Neural cell (in vitro differentiated cells): ENCODE results near the gene TNFRSF12A. TPM values are rescaled to one million over a fixed set of nuclear protein-coding genes. Genes with fewer than 3 reads are reported as not detected.

ENCODE experiments used
- H2AFZ ChIP-seq: fragments of 200-600, 300-800 bp; sonication (generic), shearing (Covaris generic); 2 replicates; pipeline ENCODE4 v1.6.0; 2014; ENCODE audit warnings: low read depth, mild to moderate bottlenecking, antibody characterized with exemption, low read length, moderate library complexity
- H3F3A ChIP-seq: fragments of 200-600 bp; shearing (Covaris generic); 2 replicates; pipeline ENCODE4 v1.6.1; 2016; ENCODE audit warnings: mild to moderate bottlenecking, moderate library complexity, mixed read lengths, antibody characterized with exemption, low read length; ENCODE audit not compliant: insufficient read depth, poor library complexity, severe bottlenecking
- H3K27ac ChIP-seq: fragments of 200-600, 300-800 bp; sonication (generic), shearing (Covaris generic); 2 replicates; pipeline ENCODE4 v1.5.1; 2014; ENCODE audit warnings: mild to moderate bottlenecking, low read length, moderate library complexity
- H3K27me3 ChIP-seq: fragments of 300-800, 200-600 bp; sonication (generic), shearing (Covaris generic); 2 replicates; pipeline ENCODE4 v1.6.0; 2014; ENCODE audit warnings: mild to moderate bottlenecking, low read depth, low read length, moderate library complexity; ENCODE audit not compliant: insufficient read depth
- H3K36me3 ChIP-seq: fragments of 300-800, 200-600 bp; sonication (generic), shearing (Covaris generic); 2 replicates; pipeline ENCODE4 v1.5.1; 2014; ENCODE audit warnings: mild to moderate bottlenecking, antibody characterized with exemption, low read length, moderate library complexity; ENCODE audit not compliant: insufficient read depth
- H3K4me2 ChIP-seq: fragments of 300-800, 200-600 bp; sonication (generic), shearing (Covaris generic); 2 replicates; pipeline ENCODE4 v1.6.0; 2014; ENCODE audit warnings: mild to moderate bottlenecking, low read length
- H3K4me3 ChIP-seq: fragments of 300-800, 200-600 bp; sonication (generic), shearing (Covaris generic); 2 replicates; pipeline ENCODE4 v1.5.1; 2014; ENCODE audit warnings: mild to moderate bottlenecking, low read length, moderate library complexity
- H3K79me2 ChIP-seq: fragments of 200-600 bp; shearing (Covaris generic); replicated peaks from 2 replicates; pipeline ENCODE4 v1.6.0; 2014; ENCODE audit warnings: mild to moderate bottlenecking, low read length, moderate library complexity; ENCODE audit not compliant: insufficient read depth
- H3K9ac ChIP-seq: fragments of 300-800, 200-600 bp; sonication (generic), shearing (Covaris generic); 2 replicates; pipeline ENCODE4 v1.6.1; 2016; ENCODE audit warnings: mild to moderate bottlenecking, low read length, mixed read lengths
- H3K9me2 ChIP-seq: fragments of 200-600 bp; shearing (Covaris generic); 2 replicates; pipeline ENCODE4 v1.6.1; 2016; ENCODE audit warnings: mild to moderate bottlenecking, low read length, mixed read lengths; ENCODE audit not compliant: insufficient read depth
- H3K9me3 ChIP-seq: fragments of 200-600, 300-800 bp; sonication (generic), shearing (Covaris generic); 2 replicates; pipeline ENCODE4 v1.6.1; 2016; ENCODE audit warnings: mild to moderate bottlenecking, mixed run types, low read length, moderate library complexity, mixed read lengths
- H4K20me1 ChIP-seq: fragments of 200-600 bp; shearing (Covaris generic); 2 replicates; pipeline ENCODE4 v1.6.1; 2016; ENCODE audit warnings: mild to moderate bottlenecking, mixed run types; ENCODE audit not compliant: insufficient read depth
- EP300 ChIP-seq: fragments of 450-650 bp; conservative IDR thresholded peaks from 2 replicates; pipeline ENCODE4 v1.6.1; 2014; ENCODE audit warnings: antibody characterized with exemption, mild to moderate bottlenecking, moderate library complexity; ENCODE audit not compliant: poor library complexity, severe bottlenecking
- EZH2 ChIP-seq: fragments of 200-600, 300-800 bp; shearing (Covaris generic), sonication (generic); IDR thresholded peaks from 2 replicates; pipeline ENCODE4 v1.6.1; 2014; ENCODE audit warnings: antibody characterized with exemption, low read length, borderline replicate concordance, mild to moderate bottlenecking; ENCODE audit not compliant: insufficient read depth, poor library complexity, severe bottlenecking
- MXI1 ChIP-seq: fragments of 450-650 bp; conservative IDR thresholded peaks from 2 replicates; pipeline ENCODE4 v1.6.1; 2014; ENCODE audit warnings: antibody characterized with exemption, mild to moderate bottlenecking; ENCODE audit not compliant: poor library complexity, severe bottlenecking
- POLR2AphosphoS5 ChIP-seq: IDR thresholded peaks from 2 replicates; pipeline ENCODE4 v1.6.1; 2012
- RAD21 ChIP-seq: fragments of 450-650 bp; conservative IDR thresholded peaks from 2 replicates; pipeline ENCODE4 v1.6.1; 2014; ENCODE audit warnings: antibody characterized with exemption, mild to moderate bottlenecking, moderate library complexity
- REST ChIP-seq: IDR thresholded peaks from 2 replicates; pipeline ENCODE4 v1.6.1; 2012; ENCODE audit warnings: borderline replicate concordance
- SMC3 ChIP-seq: fragments of 450-650 bp; conservative IDR thresholded peaks from 2 replicates; pipeline ENCODE4 v1.6.1; 2014; ENCODE audit warnings: antibody characterized with exemption, mild to moderate bottlenecking, moderate library complexity; ENCODE audit not compliant: poor library complexity
- TAF1 ChIP-seq: IDR thresholded peaks from 2 replicates; pipeline ENCODE4 v1.6.1; 2012; ENCODE audit warnings: low read depth
- polyA plus RNA-seq: library from polyadenylated mRNA; depleted of rRNA; stranded (reverse); fragments of >200 nt; gene quantifications from 2 replicates; pipeline ENCODE4 v1.2.3, GENCODE V29; 2014
- TF ChIP-seq, protein P1 (sequence below): fragments of 450-650 bp; IDR thresholded peaks from 2 replicates; pipeline ENCODE4 v1.5.1; 2014; ENCODE audit warnings: antibody characterized with exemption, mild to moderate bottlenecking, moderate library complexity; ENCODE audit not compliant: poor library complexity, severe bottlenecking

Gene TNFRSF12A
- polyA plus RNA-seq, 1 donor from 2014 or later: 2.3 TPM

DNA sequence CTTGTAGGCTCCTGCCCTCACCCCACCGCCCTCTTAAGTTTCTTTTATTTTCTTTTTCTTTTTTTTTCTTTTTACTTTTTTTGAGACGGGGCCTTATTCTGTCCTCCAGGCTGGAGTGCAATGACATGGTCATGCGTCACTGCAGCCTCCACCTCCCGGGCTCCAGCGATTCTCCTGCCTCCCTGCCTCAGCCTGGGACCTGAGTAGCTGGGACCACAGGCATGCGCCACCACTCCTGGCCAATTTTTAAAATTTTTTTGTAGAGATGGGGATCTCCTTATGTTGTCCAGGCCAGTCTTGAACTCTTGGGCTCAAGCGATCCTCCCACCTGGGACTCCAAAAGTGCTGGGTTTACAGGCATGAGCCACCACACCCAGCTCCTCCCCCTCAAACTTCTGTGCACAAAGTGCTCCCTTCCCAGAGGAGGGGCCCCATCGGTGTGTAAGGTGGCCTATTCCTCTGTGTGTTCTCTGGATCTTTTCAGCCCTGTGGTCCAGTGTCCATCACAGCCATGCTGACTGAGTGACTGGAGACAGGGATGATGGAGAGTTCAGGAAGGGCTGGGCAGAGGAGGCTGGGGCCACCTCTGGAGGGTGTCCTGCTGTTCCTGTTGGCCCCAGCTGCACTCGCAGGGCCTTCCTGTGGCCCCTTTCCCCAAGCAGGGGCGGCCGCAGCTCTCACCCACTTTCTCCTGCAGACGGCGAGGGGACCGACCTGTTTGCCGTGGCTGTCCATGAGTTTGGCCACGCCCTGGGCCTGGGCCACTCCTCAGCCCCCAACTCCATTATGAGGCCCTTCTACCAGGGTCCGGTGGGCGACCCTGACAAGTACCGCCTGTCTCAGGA, 36.4 kb downstream of the TNFRSF12A start:
- no peaks in the 10 kb centered on the region for H3K36me3 ChIP-seq
- H3K4me2 ChIP-seq: no peak overlapping the region
- H3K9me3 ChIP-seq: no peaks in the 10 kb centered on the region
- no peaks in the 10 kb centered on the region for H3F3A ChIP-seq
- H3K27me3 ChIP-seq: no peaks in the 10 kb centered on the region
- H3K27ac ChIP-seq: no peak overlapping the region
- H3K4me3 ChIP-seq: no peak overlapping the region
- no peaks in the 10 kb centered on the region for H3K79me2 ChIP-seq
- no peak overlapping the region for H2AFZ ChIP-seq
- H4K20me1 ChIP-seq: no peaks in the 10 kb centered on the region
- no peak for TF ChIP-seq MXI1
- TF ChIP-seq TAF1: no peak
- H3K9me2 ChIP-seq: no peaks in the 10 kb centered on the region
- H3K9ac ChIP-seq: no peak overlapping the region

DNA sequence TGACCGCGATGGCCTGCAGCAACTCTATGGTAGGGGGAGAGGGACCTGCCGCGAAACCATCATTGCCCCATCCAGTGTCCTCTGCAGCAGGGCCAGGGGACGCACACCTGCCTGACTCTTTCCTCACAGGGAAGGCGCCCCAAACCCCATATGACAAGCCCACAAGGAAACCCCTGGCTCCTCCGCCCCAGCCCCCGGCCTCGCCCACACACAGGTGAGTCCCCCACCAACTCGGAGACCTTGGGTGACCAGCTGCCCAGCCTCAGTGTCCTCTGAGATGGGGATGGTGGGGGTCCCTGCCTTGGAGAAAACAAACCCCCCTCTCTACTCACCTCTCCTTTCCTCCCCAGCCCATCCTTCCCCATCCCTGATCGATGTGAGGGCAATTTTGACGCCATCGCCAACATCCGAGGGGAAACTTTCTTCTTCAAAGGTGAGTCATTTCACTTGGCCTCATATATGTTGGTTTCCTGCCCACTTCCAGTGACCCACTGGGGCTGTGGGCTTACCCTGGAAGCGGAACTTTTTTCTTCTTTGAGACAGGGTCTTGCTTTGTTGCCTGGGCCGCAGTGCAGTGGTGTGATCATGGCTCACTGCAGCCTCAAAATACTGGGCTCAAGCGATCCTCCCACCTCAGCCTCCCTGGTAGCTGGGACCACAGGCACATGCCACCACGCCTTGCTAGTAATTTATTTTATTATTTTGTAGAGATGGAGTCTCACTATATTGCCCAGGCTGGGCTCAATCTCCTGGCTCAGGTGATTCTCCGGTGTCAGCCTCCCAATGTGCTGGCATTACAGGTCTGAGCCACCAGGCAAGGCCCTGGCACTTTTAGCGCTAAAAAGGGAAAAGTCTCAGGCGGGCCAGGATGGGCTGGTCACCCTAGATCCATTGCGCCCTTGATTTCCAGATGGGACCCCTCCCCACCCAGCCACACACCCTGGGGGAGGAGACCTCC, 37.3 kb downstream of the TNFRSF12A start:
- Histone ChIP-seq H3K9me3 (no peaks in the 10 kb centered on the region), H3K27ac (no peak overlapping the region), H3K4me3 (peak overlapping the region; percentile 97), H2AFZ (no peak overlapping the region), H3K9me2 (no peaks in the 10 kb centered on the region), H3F3A (no peaks in the 10 kb centered on the region), H3K36me3 (no peaks in the 10 kb centered on the region), H3K9ac (peak overlapping the region; percentile 88), H3K79me2 (no peaks in the 10 kb centered on the region), H3K4me2 (no peak overlapping the region), H4K20me1 (no peaks in the 10 kb centered on the region), H3K27me3 (no peaks in the 10 kb centered on the region)
- TF ChIP-seq, protein P1, sequence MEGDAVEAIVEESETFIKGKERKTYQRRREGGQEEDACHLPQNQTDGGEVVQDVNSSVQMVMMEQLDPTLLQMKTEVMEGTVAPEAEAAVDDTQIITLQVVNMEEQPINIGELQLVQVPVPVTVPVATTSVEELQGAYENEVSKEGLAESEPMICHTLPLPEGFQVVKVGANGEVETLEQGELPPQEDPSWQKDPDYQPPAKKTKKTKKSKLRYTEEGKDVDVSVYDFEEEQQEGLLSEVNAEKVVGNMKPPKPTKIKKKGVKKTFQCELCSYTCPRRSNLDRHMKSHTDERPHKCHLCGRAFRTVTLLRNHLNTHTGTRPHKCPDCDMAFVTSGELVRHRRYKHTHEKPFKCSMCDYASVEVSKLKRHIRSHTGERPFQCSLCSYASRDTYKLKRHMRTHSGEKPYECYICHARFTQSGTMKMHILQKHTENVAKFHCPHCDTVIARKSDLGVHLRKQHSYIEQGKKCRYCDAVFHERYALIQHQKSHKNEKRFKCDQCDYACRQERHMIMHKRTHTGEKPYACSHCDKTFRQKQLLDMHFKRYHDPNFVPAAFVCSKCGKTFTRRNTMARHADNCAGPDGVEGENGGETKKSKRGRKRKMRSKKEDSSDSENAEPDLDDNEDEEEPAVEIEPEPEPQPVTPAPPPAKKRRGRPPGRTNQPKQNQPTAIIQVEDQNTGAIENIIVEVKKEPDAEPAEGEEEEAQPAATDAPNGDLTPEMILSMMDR: no peak
- TF ChIP-seq REST (no peak), SMC3 (no peak), TAF1 (no peak), EZH2 (no peak), RAD21 (no peak), MXI1 (no peak), POLR2AphosphoS5 (no peak), EP300 (no peak)
